Stomach (tissue), 9 donors: Measurements from ENCODE around the gene PARG. TPM values are rescaled to one million over a fixed set of nuclear protein-coding genes. Genes with fewer than 3 reads are reported as not detected.
"Not testable (repeated sequence)": the region's sequence is repeated elsewhere in the genome, so short reads cannot be mapped to it uniquely, and the experiment has no call there.

Source experiments
- DNase-seq, 2 donors: peaks; one replicate each; pipeline versions ENCODE4 v3.0.0 to v3.0.0-alpha.2; 2013 to 2019
- H3K27ac ChIP-seq, 5 donors: fragments of 200-600 bp in 4 of 5; sonication (generic) in 4 of 5; one replicate each; pipeline ENCODE4 v1.5.1; 2013 to 2019; ENCODE audit warnings: mild to moderate bottlenecking in 1 of 5, moderate library complexity in 1 of 5
- H3K27me3 ChIP-seq, 3 donors: fragments of 200-600 bp; sonication (generic); one replicate each; pipeline ENCODE4 v1.5.1; 2017 to 2019; ENCODE audit warnings: mixed run types in 1 of 3
- H3K36me3 ChIP-seq, 4 donors: fragments of 200-600 bp; sonication (generic); 1 replicate in 3 of 4; 2 replicates in 1 of 4; pipeline ENCODE4 v1.5.1; 2016 to 2019
- H3K4me1 ChIP-seq, 4 donors: fragments of 200-600 bp; sonication (generic); one replicate each; pipeline ENCODE4 v1.5.1; 2016 to 2019
- H3K4me3 ChIP-seq, 4 donors: fragments of 200-600 bp; sonication (generic) in 3 of 4; one replicate each; pipeline ENCODE4 v1.5.1; 2016 to 2019; ENCODE audit warnings: mild to moderate bottlenecking in 1 of 4
- H3K9me3 ChIP-seq, 4 donors: fragments of 200-600 bp; sonication (generic); one replicate each; pipeline ENCODE4 v1.5.1; 2016 to 2019
- WGBS, 5 donors: extraction: QIAGEN DNeasy Blood & Tissue Kit in 3 of 5; methylation state at CpG; one replicate each; pipeline versions ENCODE4 v1.1.5 to v1.1.7; 2013 to 2018; 5-methylcytosine and 5-hydroxymethylcytosine counted together
- intact Hi-C: fragments of 100-400 bp; cut with DNase I; formaldehyde crosslinking; loops from one replicate; pipeline ENCODE4 v1.15.1; 2023; ENCODE audit warnings: low total_unique reads
- polyA plus RNA-seq, 3 donors: library from polyadenylated mRNA; stranded (reverse); fragments of 200-250 nt; gene quantifications; one replicate each; pipeline ENCODE4 v1.2.3, GENCODE V29; 2013
- total RNA-seq, 5 donors: library from RNA; depleted of rRNA; stranded (reverse); fragments of >200 nt; gene quantifications; one replicate each; pipeline versions ENCODE4 v1.1.0 to v1.2.3, GENCODE V29; 2014 to 2016
- donor health status: healthy with polysubstance abuse.
- donor health status: Bipolar disorder and iron deficiency.
- donor health status: healthy.

Gene PARG
- total and polyA plus RNA-seq, 8 donors = 3.1 to 57.1 (median 19.6) TPM

GRCh38 chr10:49943607-49944006 is 1.8 kb upstream of the PARG start:
- H3K9me3 ChIP-seq, intact Hi-C loops, H3K27ac ChIP-seq, DNase-seq, H3K27me3 ChIP-seq: not testable (repeated sequence)
- H3K4me1 ChIP-seq = peaks cover 4 to 33% (median 29%) of the 10 kb centered on the region in 4 donors
- peak overlapping the region in 1 of 4 donors; percentile 94 for H3K4me3 ChIP-seq
- H3K36me3 ChIP-seq = peaks cover 0 to 24% (median 22%) of the 10 kb centered on the region in 4 donors
- WGBS, 5 donors = 83 to 89% (median 86%) methylated on average over 2 of the region's 2 CpGs

- H3K27me3 ChIP-seq, DNase-seq, intact Hi-C loops, H3K9me3 ChIP-seq: not testable (repeated sequence)
- peaks cover 0 to 17% (median 14%) of the 10 kb centered on the region in 4 donors for H3K36me3 ChIP-seq
- H3K4me3 ChIP-seq = peak overlapping the region; percentile 84 to 94 (median 88)
- H3K27ac ChIP-seq = peak overlapping the region in 4 of 5 donors; percentile 73 to 86 (median 80)
- 0 to 2% (median 0%) methylated on average over 12 of the region's 12 CpGs for WGBS, 5 donors
- peaks cover 4 to 33% (median 29%) of the 10 kb centered on the region in 4 donors for H3K4me1 ChIP-seq
Measured at GRCh38 chr10:49942339-49942705, 495 bp upstream of the PARG start.

- H3K27me3 ChIP-seq, DNase-seq, H3K4me1 ChIP-seq, intact Hi-C loops, H3K9me3 ChIP-seq, H3K4me3 ChIP-seq, H3K27ac ChIP-seq: not testable (repeated sequence)
- H3K36me3 ChIP-seq = peaks cover 0 to 43% (median 25%) of the 10 kb centered on the region in 4 donors
- whole genome bisulfite sequencing, 5 donors = 80 to 85% (median 82%) methylated on average over 7 of the region's 7 CpGs
Measured at GRCh38 chr10:49931959-49932728, 9.7 kb downstream of the PARG start.

GRCh38 chr10:49931276-49931675 is 10.6 kb downstream of the PARG start:
- WGBS, 5 donors = 84 to 96% (median 94%) methylated on average over 2 to 5 of the region's 5 CpGs
- DNase-seq, H3K9me3 ChIP-seq, H3K4me1 ChIP-seq, H3K27ac ChIP-seq, H3K4me3 ChIP-seq, intact Hi-C loops, H3K27me3 ChIP-seq: not testable (repeated sequence)
- H3K36me3 ChIP-seq = peaks cover 0 to 51% (median 29%) of the 10 kb centered on the region in 4 donors

- H3K36me3 ChIP-seq = peaks cover 3 to 42% (median 36%) of the 10 kb centered on the region in 4 donors
- DNase-seq, H3K9me3 ChIP-seq, H3K27me3 ChIP-seq, H3K27ac ChIP-seq, H3K4me1 ChIP-seq, intact Hi-C loops, H3K4me3 ChIP-seq: not testable (repeated sequence)
- 89 to 99% (median 94%) methylated on average over 4 of the region's 4 CpGs for WGBS, 5 donors
Measured at GRCh38 chr10:49923572-49923971, 18.3 kb downstream of the PARG start.

- H3K27me3 ChIP-seq, intact Hi-C loops, H3K27ac ChIP-seq, H3K9me3 ChIP-seq, H3K4me1 ChIP-seq, DNase-seq, H3K4me3 ChIP-seq: not testable (repeated sequence)
- peaks cover 3 to 46% (median 35%) of the 10 kb centered on the region in 4 donors for H3K36me3 ChIP-seq
- WGBS, 5 donors = 68 to 86% (median 78%) methylated on average over 4 of the region's 4 CpGs
Measured at GRCh38 chr10:49922041-49922440, 19.8 kb downstream of the PARG start.

- DNase-seq, H3K27ac ChIP-seq, H3K27me3 ChIP-seq, H3K4me1 ChIP-seq, H3K4me3 ChIP-seq, H3K9me3 ChIP-seq, intact Hi-C loops: not testable (repeated sequence)
- peaks cover 3 to 48% (median 42%) of the 10 kb centered on the region in 4 donors for H3K36me3 ChIP-seq
Measured at GRCh38 chr10:49917927-49918326, 23.9 kb downstream of the PARG start.

GRCh38 chr10:49916451-49916850 is 25.4 kb downstream of the PARG start:
- H3K27ac ChIP-seq, H3K9me3 ChIP-seq, H3K4me1 ChIP-seq, H3K4me3 ChIP-seq, H3K27me3 ChIP-seq, intact Hi-C loops, DNase-seq: not testable (repeated sequence)
- H3K36me3 ChIP-seq = peaks cover 0 to 47% (median 44%) of the 10 kb centered on the region in 4 donors

GRCh38 chr10:49910295-49910694 is 31.5 kb downstream of the PARG start:
- intact Hi-C loops, H3K9me3 ChIP-seq, H3K27me3 ChIP-seq, H3K27ac ChIP-seq, H3K4me1 ChIP-seq, DNase-seq, H3K4me3 ChIP-seq: not testable (repeated sequence)
- WGBS, 5 donors = no CpG with 5 or more reads among the region's 1 CpG
- peaks cover 0 to 24% (median 15%) of the 10 kb centered on the region in 4 donors for H3K36me3 ChIP-seq

- WGBS, 5 donors = 44 to 65% (median 56%) methylated on average over 4 of the region's 4 CpGs
- DNase-seq, H3K4me1 ChIP-seq, H3K9me3 ChIP-seq, H3K27me3 ChIP-seq, H3K27ac ChIP-seq, intact Hi-C loops, H3K4me3 ChIP-seq: not testable (repeated sequence)
- peaks cover 0 to 20% (median 10%) of the 10 kb centered on the region in 4 donors for H3K36me3 ChIP-seq
Measured at GRCh38 chr10:49908290-49909080, 33.3 kb downstream of the PARG start.

GRCh38 chr10:49903829-49904228 is 38.0 kb downstream of the PARG start:
- H3K27me3 ChIP-seq, H3K4me3 ChIP-seq, H3K27ac ChIP-seq, H3K4me1 ChIP-seq, intact Hi-C loops, H3K9me3 ChIP-seq, DNase-seq: not testable (repeated sequence)
- 91 to 98% (median 93%) methylated on average over 3 of the region's 3 CpGs for WGBS, 5 donors
- peaks cover 0 to 12% (median 5%) of the 10 kb centered on the region in 4 donors for H3K36me3 ChIP-seq

- H3K27ac ChIP-seq, H3K4me3 ChIP-seq, intact Hi-C loops, DNase-seq, H3K9me3 ChIP-seq, H3K4me1 ChIP-seq, H3K27me3 ChIP-seq: not testable (repeated sequence)
- H3K36me3 ChIP-seq = peaks cover 0 to 15% (median 9%) of the 10 kb centered on the region in 4 donors
- WGBS, 5 donors = 73 to 92% (median 85%) methylated on average over 2 to 3 of the region's 3 CpGs
Measured at GRCh38 chr10:49900406-49900805, 41.4 kb downstream of the PARG start.
